HEK293 (cell line): ENCODE measurements around the gene FOLR2.

Experiments
- SP2 ChIP-seq: fragments of 450-650 bp; formaldehyde crosslinking; IDR thresholded peaks from 2 replicates; pipeline ENCODE4 v1.5.1; 2016; ENCODE audit warnings: missing biosample characterization, missing genetic modification characterization
- YY1 ChIP-seq: fragments of 450-650 bp; formaldehyde crosslinking; IDR thresholded peaks from 2 replicates; pipeline ENCODE4 v1.5.1; 2018; ENCODE audit warnings: missing biosample characterization, missing genetic modification characterization
- ZFHX2 ChIP-seq: fragments of 450-650 bp; formaldehyde crosslinking; conservative IDR thresholded peaks from 2 replicates; pipeline ENCODE4 v1.5.1; 2016; ENCODE audit warnings: missing biosample characterization, missing genetic modification characterization
- ZNF239 ChIP-seq: fragments of 450-650 bp; formaldehyde crosslinking; IDR thresholded peaks from 2 replicates; pipeline ENCODE4 v1.5.1; 2016; ENCODE audit warnings: missing biosample characterization, missing genetic modification characterization
- ZNF768 ChIP-seq: fragments of 450-650 bp; formaldehyde crosslinking; IDR thresholded peaks from 2 replicates; pipeline ENCODE4 v1.5.1; 2018; ENCODE audit warnings: missing biosample characterization, mild to moderate bottlenecking, missing genetic modification characterization
- ZNF837 ChIP-seq: fragments of 450-650 bp; formaldehyde crosslinking; IDR thresholded peaks from 2 replicates; pipeline ENCODE4 v1.5.1; 2016; ENCODE audit warnings: missing biosample characterization, missing genetic modification characterization
- TF ChIP-seq, protein P1 (sequence below): fragments of 450-650 bp; formaldehyde crosslinking; IDR thresholded peaks from 2 replicates; pipeline ENCODE4 v1.5.1; 2016; ENCODE audit warnings: missing biosample characterization, missing genetic modification characterization
- TF ChIP-seq, protein P2 (sequence below): fragments of 450-650 bp; formaldehyde crosslinking; optimal IDR thresholded peaks from 2 replicates; pipeline ENCODE3; 2016; ENCODE audit warnings: missing biosample characterization, mild to moderate bottlenecking, missing genetic modification characterization

DNA sequence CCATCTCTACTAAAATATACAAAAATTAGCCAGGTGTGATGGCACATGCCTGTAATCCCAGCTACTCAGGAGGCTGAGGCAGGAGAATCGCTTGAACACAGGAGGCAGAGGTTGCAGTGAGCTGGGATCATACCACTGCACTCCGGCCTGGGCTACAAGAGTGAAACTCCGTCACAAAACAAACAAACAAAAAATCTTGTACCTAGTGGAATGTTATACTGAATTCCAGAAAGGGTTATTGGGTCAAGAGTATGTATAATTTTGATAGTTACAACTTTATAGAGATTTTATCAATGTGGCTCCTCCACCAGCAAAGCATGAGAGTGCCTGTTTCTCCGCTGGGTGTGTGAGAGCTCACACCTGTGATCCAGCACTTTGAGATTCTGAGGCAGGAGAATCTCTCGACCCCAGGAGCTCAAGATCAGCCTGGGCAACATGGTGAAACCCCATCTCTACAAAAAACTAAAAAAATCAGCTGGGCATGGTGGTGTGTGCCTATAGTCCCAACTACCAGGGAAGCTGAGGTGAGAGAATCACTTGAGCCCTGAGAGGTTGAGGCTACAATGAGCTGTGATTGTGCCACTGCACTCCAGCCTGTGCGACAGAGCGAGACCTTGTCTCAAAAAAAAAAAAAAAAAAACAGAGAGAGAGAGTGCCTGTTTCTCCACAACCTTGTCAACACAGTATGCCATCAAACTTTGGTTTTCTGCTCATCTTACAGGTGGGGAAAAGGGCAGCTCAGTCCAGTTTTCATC lies 37.4 kb upstream of the FOLR2 start:
- TF ChIP-seq, protein P1, sequence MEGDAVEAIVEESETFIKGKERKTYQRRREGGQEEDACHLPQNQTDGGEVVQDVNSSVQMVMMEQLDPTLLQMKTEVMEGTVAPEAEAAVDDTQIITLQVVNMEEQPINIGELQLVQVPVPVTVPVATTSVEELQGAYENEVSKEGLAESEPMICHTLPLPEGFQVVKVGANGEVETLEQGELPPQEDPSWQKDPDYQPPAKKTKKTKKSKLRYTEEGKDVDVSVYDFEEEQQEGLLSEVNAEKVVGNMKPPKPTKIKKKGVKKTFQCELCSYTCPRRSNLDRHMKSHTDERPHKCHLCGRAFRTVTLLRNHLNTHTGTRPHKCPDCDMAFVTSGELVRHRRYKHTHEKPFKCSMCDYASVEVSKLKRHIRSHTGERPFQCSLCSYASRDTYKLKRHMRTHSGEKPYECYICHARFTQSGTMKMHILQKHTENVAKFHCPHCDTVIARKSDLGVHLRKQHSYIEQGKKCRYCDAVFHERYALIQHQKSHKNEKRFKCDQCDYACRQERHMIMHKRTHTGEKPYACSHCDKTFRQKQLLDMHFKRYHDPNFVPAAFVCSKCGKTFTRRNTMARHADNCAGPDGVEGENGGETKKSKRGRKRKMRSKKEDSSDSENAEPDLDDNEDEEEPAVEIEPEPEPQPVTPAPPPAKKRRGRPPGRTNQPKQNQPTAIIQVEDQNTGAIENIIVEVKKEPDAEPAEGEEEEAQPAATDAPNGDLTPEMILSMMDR = no peak
- TF ChIP-seq YY1 (tag by site-specific recombination) (no peak), ZNF239 (tag by site-specific recombination) (no peak), ZNF768 (tag by site-specific recombination) (no peak), SP2 (tag by site-specific recombination) (no peak), ZNF837 (no peak), ZFHX2 (tag by site-specific recombination) (no peak)
- TF ChIP-seq, protein P2, sequence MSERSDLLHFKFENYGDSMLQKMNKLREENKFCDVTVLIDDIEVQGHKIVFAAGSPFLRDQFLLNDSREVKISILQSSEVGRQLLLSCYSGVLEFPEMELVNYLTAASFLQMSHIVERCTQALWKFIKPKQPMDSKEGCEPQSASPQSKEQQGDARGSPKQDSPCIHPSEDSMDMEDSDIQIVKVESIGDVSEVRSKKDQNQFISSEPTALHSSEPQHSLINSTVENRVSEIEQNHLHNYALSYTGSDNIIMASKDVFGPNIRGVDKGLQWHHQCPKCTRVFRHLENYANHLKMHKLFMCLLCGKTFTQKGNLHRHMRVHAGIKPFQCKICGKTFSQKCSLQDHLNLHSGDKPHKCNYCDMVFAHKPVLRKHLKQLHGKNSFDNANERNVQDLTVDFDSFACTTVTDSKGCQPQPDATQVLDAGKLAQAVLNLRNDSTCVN (tag by site-specific recombination) = no peak
